Esophagus muscularis mucosa (tissue), 4 donors: ENCODE results near the gene UROC1. TPM values are rescaled to one million over a fixed set of nuclear protein-coding genes. Genes with fewer than 3 reads are reported as not detected.
"Not testable (repeated sequence)": the region's sequence is repeated elsewhere in the genome, so short reads cannot be mapped to it uniquely, and the experiment has no call there.

ENCODE experiments used
- DNase-seq: peaks from one replicate; pipeline ENCODE4 v3.0.0-alpha.2; 2017; ENCODE audit errors: extremely low spot score
- H3K27ac ChIP-seq, 4 donors: fragments of 200-600 bp; sonication (generic); replicated peaks in 1 of 4; 1 replicate in 3 of 4; 2 replicates in 1 of 4; pipeline ENCODE4 v1.5.1; 2016 to 2019; ENCODE audit warnings: mild to moderate bottlenecking in 1 of 4
- H3K27me3 ChIP-seq, 4 donors: fragments of 200-600 bp; sonication (generic); one replicate each; pipeline versions ENCODE4 v1.5.1 to v1.6.0; 2016 to 2019
- H3K36me3 ChIP-seq, 4 donors: fragments of 200-600 bp; sonication (generic); one replicate each; pipeline ENCODE4 v1.5.1; 2016 to 2019
- H3K4me1 ChIP-seq, 4 donors: fragments of 200-600 bp; sonication (generic); one replicate each; pipeline ENCODE4 v1.5.1; 2016 to 2019
- H3K4me3 ChIP-seq, 4 donors: fragments of 200-600 bp; sonication (generic); 1 replicate in 2 of 4; 2 replicates in 2 of 4; pipeline ENCODE4 v1.5.1; 2016 to 2019; ENCODE audit warnings: mild to moderate bottlenecking in 4 of 4, moderate library complexity in 1 of 4
- H3K9me3 ChIP-seq, 4 donors: fragments of 200-600 bp; sonication (generic); 1 replicate in 3 of 4; 2 replicates in 1 of 4; pipeline ENCODE4 v1.5.1; 2016 to 2019
- EP300 ChIP-seq: sonication (generic); formaldehyde crosslinking; IDR thresholded peaks from one replicate; pipeline ENCODE4 v1.6.1; 2017; ENCODE audit warnings: antibody characterized with exemption
- POLR2A ChIP-seq: fragments of 450-650 bp; IDR thresholded peaks from one replicate; pipeline ENCODE4 v1.6.1; 2017; ENCODE audit warnings: antibody characterized with exemption, moderate library complexity, mild to moderate bottlenecking, low read depth
- POLR2AphosphoS5 ChIP-seq, 2 donors: sonication (generic); formaldehyde crosslinking; IDR thresholded peaks; one replicate each; pipeline ENCODE4 v1.6.1; 2017; ENCODE audit warnings: antibody characterized with exemption in 2 of 2
- WGBS: methylation state at CpG from one replicate; pipeline ENCODE4 v1.1.5; 2018; 5-methylcytosine and 5-hydroxymethylcytosine counted together
- intact Hi-C: fragments of 100-400 bp; cut with DNase I; formaldehyde crosslinking; loops from one replicate; pipeline ENCODE4 v1.15.1; 2023
- total RNA-seq, 4 donors: library from RNA; depleted of rRNA; stranded (reverse); fragments of >200 nt; gene quantifications; one replicate each; pipeline versions ENCODE4 v1.1.0 to v1.2.1, GENCODE V29; 2016
- TF ChIP-seq, protein P1 (sequence below), 3 experiments: fragments of 200-600 bp in 2 of 3; fragments of 450-650 bp in 1 of 3; sonication (generic) in 2 of 3; IDR thresholded peaks; one replicate each; pipeline ENCODE4 v1.5.1; 2017 to 2019; ENCODE audit warnings: antibody characterized with exemption in 3 of 3, mild to moderate bottlenecking in 2 of 3, moderate library complexity in 1 of 3

UROC1 gene
- total RNA-seq, 4 donors from 2014 or later = not detected

DNA sequence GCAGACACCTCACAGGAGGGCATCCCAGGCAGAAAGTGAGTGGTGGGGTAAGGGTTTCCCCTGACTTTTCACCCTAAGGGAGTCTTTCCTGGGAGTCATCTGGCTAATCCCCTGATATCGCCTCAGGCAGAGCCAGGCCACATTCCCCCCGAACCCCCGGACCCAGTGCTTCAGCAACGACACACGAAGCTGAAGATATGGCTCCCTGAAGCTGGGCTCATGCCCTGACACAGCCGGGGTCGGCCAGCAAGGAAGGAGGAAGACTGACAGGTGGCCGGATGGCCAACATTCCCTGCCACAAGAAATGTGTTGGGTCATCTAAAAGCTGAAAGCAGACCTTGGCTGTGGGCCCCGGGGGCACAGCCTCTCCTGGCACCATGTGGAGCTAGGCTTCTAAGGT, 20.7 kb upstream of the UROC1 start:
- H3K9me3 ChIP-seq = no peaks in the 10 kb centered on the region
- intact Hi-C loops = no loop called here
- no peak for DNase-seq
- no peaks in the 10 kb centered on the region for H3K36me3 ChIP-seq
- TF ChIP-seq POLR2AphosphoS5 (IDR thresholded peaks at IDR 0.05) (no peak), POLR2A (no peak)
- TF ChIP-seq, protein P1, sequence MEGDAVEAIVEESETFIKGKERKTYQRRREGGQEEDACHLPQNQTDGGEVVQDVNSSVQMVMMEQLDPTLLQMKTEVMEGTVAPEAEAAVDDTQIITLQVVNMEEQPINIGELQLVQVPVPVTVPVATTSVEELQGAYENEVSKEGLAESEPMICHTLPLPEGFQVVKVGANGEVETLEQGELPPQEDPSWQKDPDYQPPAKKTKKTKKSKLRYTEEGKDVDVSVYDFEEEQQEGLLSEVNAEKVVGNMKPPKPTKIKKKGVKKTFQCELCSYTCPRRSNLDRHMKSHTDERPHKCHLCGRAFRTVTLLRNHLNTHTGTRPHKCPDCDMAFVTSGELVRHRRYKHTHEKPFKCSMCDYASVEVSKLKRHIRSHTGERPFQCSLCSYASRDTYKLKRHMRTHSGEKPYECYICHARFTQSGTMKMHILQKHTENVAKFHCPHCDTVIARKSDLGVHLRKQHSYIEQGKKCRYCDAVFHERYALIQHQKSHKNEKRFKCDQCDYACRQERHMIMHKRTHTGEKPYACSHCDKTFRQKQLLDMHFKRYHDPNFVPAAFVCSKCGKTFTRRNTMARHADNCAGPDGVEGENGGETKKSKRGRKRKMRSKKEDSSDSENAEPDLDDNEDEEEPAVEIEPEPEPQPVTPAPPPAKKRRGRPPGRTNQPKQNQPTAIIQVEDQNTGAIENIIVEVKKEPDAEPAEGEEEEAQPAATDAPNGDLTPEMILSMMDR (IDR thresholded peaks at IDR 0.05) = no peak
- WGBS = 84% methylated on average over 2 of the region's 9 CpGs
- H3K27ac ChIP-seq = no peak overlapping the region
- peaks cover 5 to 14% (median 9%) of the 10 kb centered on the region in 4 donors for H3K4me1 ChIP-seq
- H3K4me3 ChIP-seq = no peak overlapping the region
- H3K27me3 ChIP-seq = peaks cover 0 to 76% (median 9%) of the 10 kb centered on the region in 4 donors

GRCh38 chr3:126537730-126538281, 20.2 kb upstream of the UROC1 start:
- DNase-seq = no peak
- no peak for TF ChIP-seq EP300
- TF ChIP-seq, protein P1 (IDR thresholded peaks at IDR 0.05) = no peak
- no peak for TF ChIP-seq POLR2A
- no peak for TF ChIP-seq POLR2AphosphoS5 (IDR thresholded peaks at IDR 0.05)
- H3K4me3 ChIP-seq = no peak overlapping the region
- WGBS = 86% methylated on average over 6 of the region's 10 CpGs
- H3K9me3 ChIP-seq = no peaks in the 10 kb centered on the region
- H3K4me1 ChIP-seq = peaks cover 5 to 14% (median 9%) of the 10 kb centered on the region in 4 donors
- intact Hi-C loops = no loop called here
- no peaks in the 10 kb centered on the region for H3K36me3 ChIP-seq
- no peak overlapping the region for H3K27ac ChIP-seq
- H3K27me3 ChIP-seq = peaks cover 0 to 71% (median 9%) of the 10 kb centered on the region in 4 donors

- H3K4me1 ChIP-seq = peaks cover 5 to 14% (median 9%) of the 10 kb centered on the region in 4 donors
- no peak overlapping the region for H3K27ac ChIP-seq
- H3K9me3 ChIP-seq = no peaks in the 10 kb centered on the region
- no peak overlapping the region for H3K4me3 ChIP-seq
- peaks cover 0 to 65% (median 6%) of the 10 kb centered on the region in 4 donors for H3K27me3 ChIP-seq
- TF ChIP-seq POLR2AphosphoS5 (IDR thresholded peaks at IDR 0.05) (no peak), EP300 (no peak), POLR2A (no peak)
- TF ChIP-seq, protein P1 (IDR thresholded peaks at IDR 0.05) = no peak
- H3K36me3 ChIP-seq = no peaks in the 10 kb centered on the region
- no peak for DNase-seq
- 71% methylated on average over 8 of the region's 9 CpGs for WGBS
- intact Hi-C loops = no loop called here
These were observed 19.6 kb upstream of the UROC1 start for GRCh38 chr3:126537116-126537729.

- TF ChIP-seq POLR2AphosphoS5 (IDR thresholded peaks at IDR 0.05) = no peak
- no peak for TF ChIP-seq EP300
- TF ChIP-seq, protein P1 (IDR thresholded peaks at IDR 0.05) = no peak
- no peak for TF ChIP-seq POLR2A
These were observed 18.6 kb upstream of the UROC1 start for GRCh38 chr3:126536126-126536525.

GRCh38 chr3:126535636-126536035, 18.1 kb upstream of the UROC1 start:
- no peak for DNase-seq
- Histone ChIP-seq H3K36me3 (no peaks in the 10 kb centered on the region), H3K27me3 (peaks cover 0 to 50% (median 0%) of the 10 kb centered on the region in 4 donors), H3K27ac (no peak overlapping the region), H3K4me1 (peaks cover 0 to 5% (median 2%) of the 10 kb centered on the region in 4 donors), H3K4me3 (no peak overlapping the region), H3K9me3 (no peaks in the 10 kb centered on the region)
- intact Hi-C loops = no loop called here
- TF ChIP-seq POLR2A = no peak
- no peak for TF ChIP-seq POLR2AphosphoS5 (IDR thresholded peaks at IDR 0.05)
- TF ChIP-seq, protein P1 (IDR thresholded peaks at IDR 0.05) = no peak
- TF ChIP-seq EP300 = no peak

More at GRCh38 chr3:126536126-126536525, 18.6 kb upstream of the UROC1 start:
- H3K27ac ChIP-seq = no peak overlapping the region
- no peak for DNase-seq
- H3K9me3 ChIP-seq = no peaks in the 10 kb centered on the region
- intact Hi-C loops = no loop called here
- H3K27me3 ChIP-seq = peaks cover 0 to 54% (median 0%) of the 10 kb centered on the region in 4 donors
- no peak overlapping the region for H3K4me3 ChIP-seq
- WGBS = 80% methylated on average over 3 of the region's 3 CpGs
- H3K36me3 ChIP-seq = no peaks in the 10 kb centered on the region
- peaks cover 4 to 9% (median 6%) of the 10 kb centered on the region in 4 donors for H3K4me1 ChIP-seq

DNA sequence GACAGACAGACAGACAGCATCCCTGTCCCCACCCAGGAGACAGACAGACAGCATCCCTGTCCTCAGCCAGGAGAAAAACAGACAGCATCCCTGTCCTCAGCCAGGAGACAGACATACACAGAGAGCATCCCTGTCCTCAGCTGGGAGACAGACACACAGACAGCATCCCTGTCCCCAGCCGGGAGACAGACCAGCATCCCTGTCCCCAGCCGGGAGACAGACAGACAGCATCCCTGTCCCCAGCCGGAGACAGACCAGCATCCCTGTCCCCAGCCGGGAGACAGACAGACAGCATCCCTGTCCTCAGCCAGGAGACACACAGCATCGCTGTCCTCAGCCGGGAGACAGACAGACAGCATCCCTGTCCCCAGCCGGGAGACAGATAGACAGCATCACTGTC, 17.1 kb upstream of the UROC1 start:
- intact Hi-C loops, H3K27ac ChIP-seq, DNase-seq, H3K9me3 ChIP-seq, H3K4me1 ChIP-seq, H3K4me3 ChIP-seq, H3K36me3 ChIP-seq: not testable (repeated sequence)
- 80% methylated on average over 3 of the region's 7 CpGs for WGBS
- H3K27me3 ChIP-seq = peaks cover 0 to 42% (median 0%) of the 10 kb centered on the region in 4 donors
